Kidney (tissue), 14 donors: ENCODE measurements around the gene OSBPL8. TPM values are rescaled to one million over a fixed set of nuclear protein-coding genes. Genes with fewer than 3 reads are reported as not detected.
"Not testable (repeated sequence)": the region's sequence is repeated elsewhere in the genome, so short reads cannot be mapped to it uniquely, and the experiment has no call there.

Source experiments
- DNase-seq, 5 donors: peaks; one replicate each; pipeline ENCODE4 v3.0.0-alpha.2; 2013 to 2020
- FAIRE-seq: peaks from 2 replicates; lab custom pipeline; 2012; peaks lifted over from hg19 to GRCh38; lab: Jason Lieb, UNC
- H3K27ac ChIP-seq, 2 donors: one replicate each; pipeline ENCODE4 v1.7.0; 2013; ENCODE audit warnings: low read depth in 2 of 2, low read length in 2 of 2, inconsistent platforms in 1 of 2
- H3K27me3 ChIP-seq: one replicate; pipeline ENCODE4 v1.7.1; 2013; ENCODE audit warnings: low read length, inconsistent platforms; ENCODE audit not compliant: control insufficient read depth, insufficient read depth
- H3K36me3 ChIP-seq, 3 donors: one replicate each; pipeline versions ENCODE4 v1.7.0 to v1.7.1; 2013; ENCODE audit warnings: low read length in 3 of 3, control low read depth in 1 of 3, inconsistent platforms in 1 of 3; ENCODE audit not compliant: insufficient read depth in 3 of 3, control insufficient read depth in 2 of 3
- H3K4me1 ChIP-seq, 3 donors: one replicate each; pipeline versions ENCODE4 v1.7.0 to v1.7.1; 2013; ENCODE audit warnings: low read length in 3 of 3, inconsistent platforms in 1 of 3, low read depth in 1 of 3; ENCODE audit not compliant: control insufficient read depth in 2 of 3, insufficient read depth in 2 of 3
- H3K4me3 ChIP-seq, 3 donors: one replicate each; pipeline versions ENCODE4 v1.7.0 to v1.8.1; 2013; ENCODE audit warnings: low read length in 3 of 3, control low read depth in 1 of 3, inconsistent platforms in 1 of 3
- H3K9ac ChIP-seq, 3 donors: one replicate each; pipeline versions ENCODE4 v1.7.0 to v1.7.1; 2013; ENCODE audit warnings: low read length in 3 of 3, control low read depth in 1 of 3, inconsistent platforms in 1 of 3
- H3K9me3 ChIP-seq, 3 donors: one replicate each; pipeline versions ENCODE4 v1.7.0 to v1.7.1; 2013; ENCODE audit warnings: low read length in 3 of 3, control low read depth in 1 of 3, inconsistent platforms in 1 of 3; ENCODE audit not compliant: control insufficient read depth in 2 of 3, insufficient read depth in 1 of 3
- CTCF ChIP-seq: IDR thresholded peaks from 3 replicates; pipeline ENCODE4 v1.5.1; 2012; ENCODE audit warnings: mild to moderate bottlenecking, moderate library complexity, borderline replicate concordance; ENCODE audit not compliant: insufficient read depth; ENCODE audit errors: extremely low read depth
- intact Hi-C: fragments of 100-400 bp; cut with DNase I; formaldehyde crosslinking; loops from one replicate; pipeline ENCODE4 v1.11.1; 2022
- polyA plus RNA-seq: library from polyadenylated mRNA; stranded (reverse); fragments of 350-450 nt; fragmentation: Illumina TruSeq; extraction: RNeasy Lipid Tissue Mini Kit (QIAGEN cat#74804); gene quantifications from one replicate; pipeline ENCODE4 v1.2.3, GENCODE V29; 2014; ENCODE audit warnings: low read depth, low replicate concordance; ENCODE audit not compliant: insufficient read depth
- total RNA-seq: library from RNA; stranded (reverse); fragmentation: NEBNext Ultra II Directional; extraction: Animal tissue kit (Norgen Biotek cat#: 25700); gene quantifications from one replicate; pipeline ENCODE4 v1.2.1, GENCODE V29; 2021
- donor health status: control.
- donor health status: control.
- donor health status: control.
- donor health status: control.
- donor health status: control.
- donor health status: DM: yes; HTN: yes; CAD: no.
- donor health status: Normal renal cell carcinoma (clear cell type).

Gene OSBPL8
- total and polyA plus RNA-seq, 2 donors from 2014 or later = 11.5 to 69.7 TPM

GRCh38 chr12:76368230-76368629 lies 191.3 kb downstream of the OSBPL8 start:
- H3K36me3 ChIP-seq = peaks cover 12 to 26% (median 19%) of the 10 kb centered on the region in 3 donors

GRCh38 chr12:76366163-76366562 lies 193.4 kb downstream of the OSBPL8 start:
- DNase-seq (no peak), FAIRE-seq (no peak)
- Histone ChIP-seq H3K27me3 (no peaks in the 10 kb centered on the region), H3K27ac (no peak overlapping the region), H3K9me3 (no peaks in the 10 kb centered on the region), H3K4me1 (no peaks in the 10 kb centered on the region), H3K4me3 (no peak overlapping the region), H3K9ac (no peak overlapping the region), H3K36me3 (peaks cover 12 to 21% (median 13%) of the 10 kb centered on the region in 3 donors)
- no peak for TF ChIP-seq CTCF
- intact Hi-C loops = no loop called here

More at GRCh38 chr12:76368230-76368629, 191.3 kb downstream of the OSBPL8 start:
- Histone ChIP-seq H3K27me3 (no peaks in the 10 kb centered on the region), H3K9me3 (no peaks in the 10 kb centered on the region), H3K27ac (no peak overlapping the region), H3K4me1 (no peaks in the 10 kb centered on the region), H3K4me3 (no peak overlapping the region), H3K9ac (no peak overlapping the region)
- intact Hi-C loops = no loop called here
- FAIRE-seq (no peak), DNase-seq (no peak)
- TF ChIP-seq CTCF = no peak

- intact Hi-C loops, DNase-seq, FAIRE-seq: not testable (repeated sequence)
These were observed 195.4 kb downstream of the OSBPL8 start for GRCh38 chr12:76364131-76364530.

GRCh38 chr12:76360316-76360715 lies 199.3 kb downstream of the OSBPL8 start:
- H3K4me3 ChIP-seq = no peak overlapping the region
- no peak overlapping the region for H3K27ac ChIP-seq
- H3K9me3 ChIP-seq = no peaks in the 10 kb centered on the region
- peaks cover 0 to 7% (median 0%) of the 10 kb centered on the region in 3 donors for H3K36me3 ChIP-seq
- intact Hi-C loops = no loop called here
- no peaks in the 10 kb centered on the region for H3K27me3 ChIP-seq
- DNase-seq (peak in 1 of 5 donors; percentile 54), FAIRE-seq (no peak)
- no peak overlapping the region for H3K9ac ChIP-seq
- H3K4me1 ChIP-seq = peaks cover 0 to 3% (median 0%) of the 10 kb centered on the region in 3 donors
- TF ChIP-seq CTCF = no peak

More at GRCh38 chr12:76364131-76364530, 195.4 kb downstream of the OSBPL8 start:
- H3K36me3 ChIP-seq = peaks cover 9 to 12% (median 10%) of the 10 kb centered on the region in 3 donors
- not testable (repeated sequence) for H3K27me3 ChIP-seq, H3K9ac ChIP-seq, H3K9me3 ChIP-seq, H3K4me3 ChIP-seq, H3K27ac ChIP-seq, H3K4me1 ChIP-seq
